Coronary artery (tissue), 2 donors: Measurements from ENCODE around the gene TSPAN4.

ENCODE experiments used
- DNase-seq: peaks from one replicate; pipeline ENCODE4 v3.0.0-alpha.2; 2017; ENCODE audit warnings: low spot score
- H3K27ac ChIP-seq, 2 donors: fragments of 200-600 bp; sonication (generic); one replicate each; pipeline ENCODE4 v1.5.1; 2016 to 2019
- H3K4me3 ChIP-seq: fragments of 200-600 bp; sonication (generic); 2 replicates; pipeline ENCODE4 v1.5.1; 2016; ENCODE audit warnings: mild to moderate bottlenecking, moderate library complexity
- CTCF ChIP-seq: fragments of 200-600 bp; sonication (generic); IDR thresholded peaks from one replicate; pipeline ENCODE4 v1.5.1; 2019; ENCODE audit warnings: antibody characterized with exemption

The TSPAN4 gene

GRCh38 chr11:886568-886967 is 43.9 kb downstream of the TSPAN4 start:
- no peak for TF ChIP-seq CTCF
- no peak overlapping the region for H3K27ac ChIP-seq

GRCh38 chr11:887589-887988 is 44.9 kb downstream of the TSPAN4 start:
- DNase-seq: no peak
- no peak overlapping the region for H3K27ac ChIP-seq

More at GRCh38 chr11:886568-886967, 43.9 kb downstream of the TSPAN4 start:
- DNase-seq: no peak
- H3K4me3 ChIP-seq: no peak overlapping the region

GRCh38 chr11:888310-889212 is 45.9 kb downstream of the TSPAN4 start:
- TF ChIP-seq CTCF: no peak
- no peak overlapping the region for H3K27ac ChIP-seq
- no peak overlapping the region for H3K4me3 ChIP-seq
- no peak for DNase-seq

More at GRCh38 chr11:887589-887988, 44.9 kb downstream of the TSPAN4 start:
- no peak for TF ChIP-seq CTCF
- no peak overlapping the region for H3K4me3 ChIP-seq

GRCh38 chr11:889257-889656 is 46.6 kb downstream of the TSPAN4 start:
- DNase-seq: no peak
- no peak for TF ChIP-seq CTCF
- Histone ChIP-seq H3K27ac (no peak overlapping the region), H3K4me3 (no peak overlapping the region)

- no peak overlapping the region for H3K4me3 ChIP-seq
- no peak overlapping the region for H3K27ac ChIP-seq
- no peak for DNase-seq
- TF ChIP-seq CTCF: no peak
Measured at GRCh38 chr11:889687-890475, 47.2 kb downstream of the TSPAN4 start.

GRCh38 chr11:890794-891540 is 48.3 kb downstream of the TSPAN4 start:
- Histone ChIP-seq H3K4me3 (no peak overlapping the region), H3K27ac (no peak overlapping the region)
- DNase-seq: no peak
- TF ChIP-seq CTCF: no peak
